NOMO-1 treated with dmso at 0.1 percent for 144 hours (cell line): Measurements from ENCODE around the gene COMMD3.

ENCODE experiments used
- DNase-seq: peaks from one replicate; lab custom pipeline; 2025; ENCODE audit not compliant: unreplicated experiment; lab: John Stamatoyannopoulos, UW

Gene COMMD3

DNA sequence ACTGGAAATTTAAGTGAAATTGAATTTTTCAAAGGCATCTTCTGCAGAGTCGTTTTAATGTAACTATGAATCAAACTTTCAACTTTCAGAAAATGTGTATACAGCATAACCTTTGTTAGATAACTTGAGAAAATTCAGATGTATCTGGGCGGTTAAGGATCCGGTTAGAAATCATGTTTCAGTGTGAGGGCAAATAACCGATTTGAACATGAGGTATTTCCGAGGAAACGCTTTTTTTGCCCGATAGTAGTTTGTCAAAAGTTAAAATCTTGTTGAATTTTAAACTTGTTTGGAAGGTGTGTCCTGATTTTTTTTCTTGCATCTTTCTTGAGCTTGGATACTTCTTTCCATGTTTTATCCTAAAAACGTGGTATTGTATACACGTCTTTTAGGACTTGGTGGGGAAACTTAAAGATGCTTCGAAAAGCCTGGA is 3.4 kb downstream of the COMMD3 start:
- DNase-seq, result no peak

- DNase-seq, result no peak
These were observed 3.9 kb downstream of the COMMD3 start for GRCh38 chr10:22319980-22320558.

- no peak for DNase-seq
These were observed 4.5 kb downstream of the COMMD3 start, which contains the start of gene BMI1 for GRCh38 chr10:22320591-22321155. Gene BMI1, plus strand, starts transcription at chr10:22321099. Its CDS starts 5,351 bp downstream, at chr10:22326450.

DNA sequence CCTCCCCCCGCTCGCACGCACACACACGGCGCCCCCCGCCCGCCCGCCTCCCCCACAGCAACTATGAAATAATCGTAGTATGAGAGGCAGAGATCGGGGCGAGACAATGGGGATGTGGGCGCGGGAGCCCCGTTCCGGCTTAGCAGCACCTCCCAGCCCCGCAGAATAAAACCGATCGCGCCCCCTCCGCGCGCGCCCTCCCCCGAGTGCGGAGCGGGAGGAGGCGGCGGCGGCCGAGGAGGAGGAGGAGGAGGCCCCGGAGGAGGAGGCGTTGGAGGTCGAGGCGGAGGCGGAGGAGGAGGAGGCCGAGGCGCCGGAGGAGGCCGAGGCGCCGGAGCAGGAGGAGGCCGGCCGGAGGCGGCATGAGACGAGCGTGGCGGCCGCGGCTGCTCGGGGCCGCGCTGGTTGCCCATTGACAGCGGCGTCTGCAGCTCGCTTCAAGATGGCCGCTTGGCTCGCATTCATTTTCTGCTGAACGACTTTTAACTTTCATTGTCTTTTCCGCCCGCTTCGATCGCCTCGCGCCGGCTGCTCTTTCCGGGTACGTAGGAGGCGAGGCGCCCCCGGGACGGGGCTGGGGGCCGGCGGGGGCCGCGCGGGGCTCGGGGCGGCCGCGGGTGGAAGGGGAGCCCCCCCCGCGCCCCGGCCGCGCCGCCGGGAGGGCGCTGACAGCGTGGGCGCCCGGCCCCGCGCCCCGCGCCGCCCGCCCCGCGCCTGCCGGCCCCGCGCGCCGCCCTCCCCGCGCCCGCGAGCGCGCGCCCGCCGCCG is 5.2 kb downstream of the COMMD3 start:
- DNase-seq, result peak; percentile 65

DNA sequence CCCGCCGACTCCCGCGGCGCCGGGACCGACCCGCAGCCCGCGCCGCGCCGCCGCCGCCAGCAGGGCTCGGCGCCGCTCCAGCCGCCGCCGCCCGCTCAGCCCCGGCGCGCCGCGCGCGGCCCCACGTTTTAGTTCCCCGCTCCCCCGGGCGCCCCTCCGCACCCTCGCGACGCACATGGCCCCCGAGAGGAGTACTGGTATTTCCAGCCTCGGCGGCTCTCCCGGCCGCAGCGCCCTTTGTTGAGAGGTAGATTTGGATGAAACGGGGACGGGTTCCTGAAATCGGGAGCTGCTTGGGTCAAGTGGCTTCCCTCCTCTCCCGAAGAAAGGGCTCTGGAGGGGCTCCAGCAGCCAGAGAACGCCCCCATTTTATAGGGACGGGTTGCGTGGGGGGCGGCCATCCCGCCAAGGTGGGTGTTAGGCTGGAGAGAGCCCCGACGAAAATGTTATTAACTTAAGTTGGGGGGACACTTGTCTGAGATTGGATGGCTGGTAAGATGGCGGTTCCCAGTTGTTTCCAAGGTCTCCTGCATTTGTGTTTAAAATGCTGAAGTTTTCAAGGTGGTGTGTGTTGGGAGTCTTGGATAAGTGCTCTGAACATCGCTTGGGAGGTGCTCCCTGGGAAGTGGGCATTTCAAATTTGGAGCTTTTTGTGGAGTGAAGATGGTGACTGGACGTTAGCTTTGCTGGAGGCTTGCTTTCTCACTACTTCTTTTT is 5.9 kb downstream of the COMMD3 start:
- no peak for DNase-seq

DNA sequence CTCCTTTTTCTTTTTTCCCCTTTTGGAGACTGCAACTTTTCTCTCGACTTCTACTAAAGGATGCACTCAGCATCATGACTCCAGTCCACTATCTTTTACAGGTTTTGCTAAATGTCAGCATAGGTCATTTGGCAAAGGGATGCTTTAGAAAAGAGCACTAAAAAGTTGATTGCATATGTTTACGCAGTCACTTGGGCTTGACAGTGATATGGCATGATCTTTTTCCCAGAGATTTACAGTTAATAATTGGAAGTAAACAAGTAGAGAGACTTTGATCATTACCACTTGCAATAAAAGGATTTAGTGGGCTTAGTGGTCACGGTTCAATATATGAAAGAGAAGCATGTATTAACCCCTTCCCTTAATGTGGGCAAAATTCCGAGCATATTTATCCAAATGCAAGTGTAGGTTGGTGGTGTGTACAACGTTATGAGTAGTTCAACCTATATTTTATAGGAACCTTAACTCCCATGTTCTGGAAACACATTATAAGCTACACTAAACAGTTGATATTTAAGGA is 6.5 kb downstream of the COMMD3 start:
- DNase-seq, result no peak

DNA sequence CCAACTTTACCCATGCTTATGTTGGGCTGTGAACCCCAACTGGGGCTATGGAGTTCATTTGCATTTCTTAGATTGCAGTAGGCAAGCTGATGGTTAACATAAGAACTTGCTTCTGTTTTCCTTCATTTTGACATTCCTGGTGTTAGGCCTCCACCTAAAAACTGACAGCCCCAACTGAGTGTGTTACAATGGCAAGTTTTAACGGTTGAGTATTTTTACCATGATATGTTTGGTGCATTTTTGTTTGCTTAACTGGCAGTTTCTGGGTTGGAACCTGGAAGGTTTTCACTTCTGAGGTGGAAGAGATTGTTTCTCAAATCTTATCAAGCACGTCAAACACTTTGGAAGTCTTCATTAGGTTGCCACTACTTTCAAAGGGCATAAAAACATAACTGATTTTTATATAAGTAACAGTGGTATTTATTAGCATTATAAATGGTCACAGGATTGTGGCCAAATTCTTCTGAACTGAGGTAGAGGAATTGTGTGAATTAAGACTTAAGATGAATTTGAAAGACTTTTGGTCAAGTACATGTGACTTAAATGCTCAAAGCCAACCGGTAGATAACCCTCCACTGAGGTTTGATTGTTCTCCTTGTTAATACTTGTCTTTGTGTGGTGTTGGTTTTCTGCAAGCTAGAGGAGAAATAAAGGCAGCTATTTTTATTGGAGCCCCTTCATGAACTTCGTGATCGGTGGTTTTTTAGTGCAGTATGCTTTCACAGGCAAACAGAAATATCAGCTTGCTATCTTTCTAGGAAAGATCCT is 7.5 kb downstream of the COMMD3 start:
- DNase-seq, result no peak

- no peak for DNase-seq
These were observed 8.2 kb downstream of the COMMD3 start for GRCh38 chr10:22324413-22324812.

DNA sequence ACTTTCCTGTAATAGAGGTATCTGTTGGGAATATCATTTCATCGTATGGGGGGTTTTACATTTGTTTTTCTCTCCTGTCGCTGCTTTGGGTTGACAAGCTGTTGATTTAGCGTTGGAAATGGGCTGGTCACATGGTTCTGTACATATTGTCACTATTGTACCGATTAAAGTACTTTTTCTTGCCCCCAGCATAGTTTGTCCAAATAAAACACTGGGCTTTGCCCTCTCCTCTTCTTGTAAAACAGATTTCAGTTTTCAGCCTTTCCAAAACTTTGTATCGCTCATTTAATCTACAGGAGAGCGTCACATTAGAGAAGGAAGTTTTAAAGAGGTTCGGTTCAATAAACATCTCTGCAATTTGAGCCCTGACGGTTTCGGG is 8.7 kb downstream of the COMMD3 start:
- DNase-seq, result no peak

- DNase-seq, result peak; percentile 47
These were observed 9.3 kb downstream of the COMMD3 start for GRCh38 chr10:22325272-22326144.

DNA sequence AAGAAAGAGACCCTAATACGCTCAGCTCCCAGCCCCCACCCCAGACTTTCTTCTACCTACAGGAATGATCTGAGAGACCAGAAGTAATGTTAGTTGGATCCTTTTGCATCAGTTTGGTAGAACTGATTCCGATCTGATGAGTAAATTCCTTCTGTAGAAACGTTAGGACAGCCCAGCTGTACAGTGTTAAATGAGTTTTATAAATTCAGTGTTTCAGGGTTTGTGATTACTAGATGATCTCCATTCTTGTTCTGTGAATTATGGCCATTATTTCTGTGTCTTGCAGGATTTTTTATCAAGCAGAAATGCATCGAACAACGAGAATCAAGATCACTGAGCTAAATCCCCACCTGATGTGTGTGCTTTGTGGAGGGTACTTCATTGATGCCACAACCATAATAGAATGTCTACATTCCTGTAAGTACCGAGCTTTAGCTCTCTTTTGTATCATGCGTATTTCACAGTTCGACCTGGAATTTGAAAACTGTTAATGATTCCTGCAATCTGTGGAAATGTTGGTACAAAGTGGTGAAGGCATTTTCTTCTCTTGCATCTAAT is 10.0 kb downstream of the COMMD3 start:
- no peak for DNase-seq

- no peak for DNase-seq
These were observed 13.0 kb downstream of the COMMD3 start for GRCh38 chr10:22329150-22329549.

- DNase-seq, result no peak
These were observed 16.0 kb downstream of the COMMD3 start for GRCh38 chr10:22332116-22332692.

- peak; percentile 38 for DNase-seq
These were observed 17.2 kb downstream of the COMMD3 start for GRCh38 chr10:22333167-22333974.

- DNase-seq, result no peak
These were observed 17.7 kb downstream of the COMMD3 start for GRCh38 chr10:22333975-22334282.

DNA sequence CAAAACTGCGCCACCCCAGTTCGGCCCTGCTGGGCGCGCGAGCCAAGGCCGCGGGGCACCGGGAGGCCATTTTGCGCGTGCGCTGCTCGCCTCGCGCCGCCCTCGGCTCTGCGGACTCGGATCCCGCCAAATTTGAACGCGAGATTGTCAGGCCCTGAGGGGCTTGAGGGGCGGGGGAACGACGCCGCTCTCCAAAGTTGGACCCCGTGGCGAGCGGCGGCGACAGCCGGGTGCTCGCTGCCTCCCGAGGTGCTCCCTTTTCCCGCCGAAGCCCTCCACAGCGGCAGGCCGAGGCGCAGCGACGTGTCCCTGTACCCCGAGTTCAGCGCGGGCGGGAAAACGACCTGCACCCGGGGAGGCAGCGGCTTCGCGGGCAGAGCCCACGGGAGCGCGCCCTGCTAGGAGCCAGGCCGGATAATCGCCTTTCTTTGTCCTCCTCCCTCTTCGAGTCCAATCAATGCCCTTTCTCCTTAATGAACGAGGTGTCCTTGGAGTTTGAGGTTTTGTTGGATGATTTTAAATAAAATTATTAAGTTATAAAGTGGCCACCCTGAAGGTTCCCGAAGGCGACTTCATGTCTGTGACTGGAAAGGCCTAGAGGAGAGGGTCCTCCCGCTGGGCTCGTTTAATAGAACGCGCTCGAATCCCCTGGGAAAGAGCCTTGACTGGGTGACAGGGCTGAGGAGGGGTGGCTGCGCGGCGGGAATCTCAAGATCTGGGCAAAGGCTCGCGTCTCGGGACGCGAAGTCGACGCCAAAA is 18.4 kb downstream of the COMMD3 start:
- no peak for DNase-seq

DNA sequence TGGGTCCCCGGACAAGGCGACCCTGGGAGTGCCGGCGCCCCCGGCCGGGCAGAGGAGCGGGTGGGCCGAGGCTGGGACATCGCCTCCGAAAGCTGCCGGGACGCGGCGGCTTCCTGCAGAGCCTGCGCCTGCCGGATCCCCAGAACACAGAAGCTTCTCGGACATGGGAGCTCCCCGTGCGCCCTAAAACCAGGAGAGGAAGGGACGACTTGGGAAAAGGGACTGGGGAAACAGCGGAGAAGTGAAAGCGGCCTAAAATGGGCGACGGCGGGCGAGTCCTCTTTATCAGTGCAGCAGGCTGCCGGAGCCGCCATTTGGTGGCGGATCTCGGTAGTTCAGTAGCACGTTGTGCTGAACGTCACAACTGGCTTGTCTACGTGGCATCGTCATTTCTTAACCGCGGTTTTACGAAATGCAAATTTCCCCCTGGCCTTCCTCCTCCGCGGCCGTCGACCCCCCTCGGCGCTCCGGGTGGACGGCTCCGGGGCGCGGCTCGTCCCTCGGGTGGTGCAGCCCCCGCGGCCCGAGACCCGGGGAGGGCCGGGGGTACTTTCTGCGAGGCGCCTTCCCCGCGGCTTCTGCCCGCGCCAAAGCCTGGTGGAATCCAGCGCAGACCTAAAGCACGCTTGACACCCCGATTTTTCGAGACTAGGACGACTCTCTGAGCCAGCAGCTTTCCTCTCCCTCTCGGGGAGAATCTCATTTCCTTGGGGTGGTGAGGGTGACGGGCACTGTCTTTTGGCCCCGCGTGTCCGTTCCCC is 19.2 kb downstream of the COMMD3 start:
- peak; percentile 72 for DNase-seq
